ENCODE data around the gene SMIM10L2A. TPM values are rescaled to one million over a fixed set of nuclear protein-coding genes. Genes with fewer than 3 reads are reported as not detected.
"Not testable (repeated sequence)": the region's sequence is repeated elsewhere in the genome, so short reads cannot be mapped to it uniquely, and the experiment has no call there.

Gene SMIM10L2A
- polyA plus RNA-seq, 10 donors, result 1.7 to 2.8 (median 2.4) TPM

DNA sequence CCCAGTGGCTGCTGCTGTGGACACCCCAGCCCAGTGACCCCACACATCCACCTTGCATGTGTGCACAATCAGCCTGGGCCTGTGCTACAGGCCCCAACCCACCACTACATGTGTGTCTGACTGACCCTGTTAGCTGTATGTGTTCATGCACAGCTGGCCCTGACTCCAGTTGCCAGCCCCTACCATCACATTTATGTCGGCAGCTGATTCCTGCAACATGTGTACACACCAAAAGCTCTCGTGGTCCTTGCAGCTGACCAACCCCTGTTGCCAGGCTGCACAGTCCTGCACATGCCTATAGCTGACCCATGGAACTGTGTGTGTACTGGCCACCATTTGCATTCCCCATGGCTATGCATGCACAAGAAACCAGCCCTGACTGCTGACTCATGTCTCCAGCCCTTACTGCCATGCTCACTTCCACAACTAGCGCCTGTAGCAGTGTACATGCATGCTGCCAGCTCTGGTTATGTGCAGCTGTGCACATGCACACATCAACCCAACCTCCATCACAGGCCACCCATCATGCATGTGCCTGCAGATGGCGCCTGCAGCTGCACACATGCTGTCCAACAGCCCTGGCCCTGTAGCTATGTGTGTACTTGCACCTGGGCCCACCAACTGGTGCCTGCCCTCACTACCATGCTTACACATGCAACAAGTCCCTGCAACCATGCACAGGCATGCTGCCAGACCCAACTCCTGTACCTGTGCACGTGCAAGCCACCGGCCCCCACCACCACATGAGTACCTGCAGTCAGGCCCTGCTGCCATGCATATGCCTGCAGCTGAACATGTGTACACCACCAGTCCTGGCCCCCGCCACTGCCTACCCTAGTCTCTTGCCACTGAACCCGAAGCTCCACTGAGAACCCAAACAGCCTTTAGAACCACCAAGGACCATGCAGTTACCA, 28.1 kb downstream of the SMIM10L2A start:
- no peak for DNase-seq

DNA sequence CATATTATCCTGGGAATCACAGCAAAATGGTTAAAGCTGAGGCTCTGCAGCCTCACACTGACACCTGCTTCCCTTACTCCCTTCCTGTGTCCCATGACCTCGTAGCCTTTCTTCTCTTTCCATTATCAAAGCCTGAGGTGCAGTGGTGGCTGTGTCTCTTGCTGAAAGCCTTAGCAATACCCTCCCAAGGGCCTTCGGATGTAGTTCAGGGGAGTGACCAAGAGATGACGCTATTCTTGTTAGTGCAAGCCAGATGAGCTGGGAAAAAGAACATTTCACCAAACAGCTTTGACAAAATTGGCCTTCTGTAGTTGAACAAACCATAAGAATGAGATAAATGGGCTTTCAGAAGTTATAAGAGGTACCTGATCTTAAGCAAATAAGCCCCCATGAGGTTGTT, 31.6 kb downstream of the SMIM10L2A start:
- no peak for DNase-seq

GRCh38 chrX:135454816-135455215, 33.1 kb downstream of the SMIM10L2A start:
- no peak for DNase-seq

GRCh38 chrX:135461756-135462155, 40.0 kb downstream of the SMIM10L2A start:
- not testable (repeated sequence) for DNase-seq

DNA sequence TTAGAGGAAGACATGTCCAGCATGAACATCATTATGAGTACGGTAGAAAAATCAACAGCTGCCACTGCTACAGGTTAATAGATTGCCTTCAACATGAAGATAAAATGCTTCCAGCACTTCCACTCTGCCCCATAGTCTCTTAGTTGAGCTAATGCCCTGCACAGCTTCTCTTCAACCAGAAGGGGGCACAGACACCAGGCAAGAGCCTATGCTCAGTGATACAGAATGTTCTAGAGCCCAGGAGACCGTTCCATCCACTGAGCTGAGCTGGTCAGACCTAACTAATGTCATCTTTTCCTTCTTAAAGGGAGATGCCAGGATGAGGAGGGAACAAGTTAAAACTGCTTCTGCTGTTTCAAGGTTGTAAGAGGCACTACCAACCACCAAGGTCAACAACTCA, 42.2 kb downstream of the SMIM10L2A start:
- no peak for DNase-seq

DNA sequence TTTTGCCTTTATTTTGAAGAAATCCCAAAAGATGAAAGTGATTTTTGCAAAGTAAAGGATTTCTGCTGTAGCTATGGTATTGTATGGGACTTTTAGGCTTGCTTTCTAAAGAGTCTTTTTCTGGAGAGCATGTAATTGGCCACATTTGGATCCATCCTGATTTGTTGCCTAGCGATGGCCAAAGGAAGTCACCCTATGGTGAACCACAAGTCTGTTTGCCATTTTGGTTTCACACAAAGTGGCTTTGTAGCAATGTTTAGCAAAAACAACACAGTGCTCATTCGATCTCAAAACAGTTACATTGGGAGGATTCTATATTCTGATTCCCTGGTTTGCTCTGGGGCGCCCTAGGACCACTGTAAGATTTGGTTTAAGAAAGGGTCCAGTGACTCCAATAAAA, 54.6 kb downstream of the SMIM10L2A start:
- no peak for DNase-seq

DNA sequence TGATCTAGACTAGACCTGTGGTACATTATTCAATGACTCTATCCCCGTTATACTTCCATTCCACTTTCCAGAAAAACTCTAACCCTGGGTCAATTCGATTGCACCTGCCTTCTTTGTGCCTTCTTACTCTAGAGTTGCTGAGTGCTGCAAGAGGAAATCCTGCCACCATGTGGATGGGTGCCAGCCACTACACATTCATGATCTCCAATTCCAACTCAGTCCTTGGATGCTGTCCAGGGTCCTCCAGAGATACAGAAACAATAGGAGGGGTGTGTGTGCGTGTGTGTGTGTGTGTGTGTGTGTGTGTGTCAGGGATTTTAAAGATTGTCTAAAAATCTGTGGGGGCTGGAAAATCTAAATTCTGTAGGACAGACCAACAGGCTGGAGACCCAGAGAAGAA, 55.8 kb downstream of the SMIM10L2A start:
- DNase-seq, result peak; percentile 33 to 55 (median 47)

Other genes starting within 250 kb of the SMIM10L2A start
- not detected for gene ETDA, start 169.9 kb upstream of the SMIM10L2A start, polyA plus RNA-seq (ENCODE audit: insufficient read length in 10 of 10)
- not detected for gene ETDC, start 112.5 kb upstream of the SMIM10L2A start, polyA plus RNA-seq (ENCODE audit: insufficient read length in 10 of 10)
- 10 to 100 TPM in 6 of 10 donors, 1 to 10 TPM in 4; 7.5 to 17.1 (median 11.9) TPM for gene ZNF75D, start 77.8 kb upstream of the SMIM10L2A start, polyA plus RNA-seq (ENCODE audit: insufficient read length in 10 of 10)
- 10 to 100 TPM; 10.9 to 17.0 (median 13.6) TPM for gene ZNF449, start 77.1 kb upstream of the SMIM10L2A start, polyA plus RNA-seq (ENCODE audit: insufficient read length in 10 of 10)
- gene INTS6L, start 98.7 kb downstream of the SMIM10L2A start, polyA plus RNA-seq (ENCODE audit: insufficient read length in 10 of 10), result 10 to 100 TPM in 8 of 10 donors, 1 to 10 TPM in 2; 8.1 to 17.9 (median 12.9) TPM

Data from muscle of back (tissue), 11 donors.